NCI-H526 (cell line): ENCODE data around the gene DDX56.
"Not testable (repeated sequence)": the region's sequence is repeated elsewhere in the genome, so short reads cannot be mapped to it uniquely, and the experiment has no call there.

Experiments
- DNase-seq, 2 experiments: peaks; one replicate each; lab custom pipeline; 2025; lab: John Stamatoyannopoulos, UW

The DDX56 gene

DNA sequence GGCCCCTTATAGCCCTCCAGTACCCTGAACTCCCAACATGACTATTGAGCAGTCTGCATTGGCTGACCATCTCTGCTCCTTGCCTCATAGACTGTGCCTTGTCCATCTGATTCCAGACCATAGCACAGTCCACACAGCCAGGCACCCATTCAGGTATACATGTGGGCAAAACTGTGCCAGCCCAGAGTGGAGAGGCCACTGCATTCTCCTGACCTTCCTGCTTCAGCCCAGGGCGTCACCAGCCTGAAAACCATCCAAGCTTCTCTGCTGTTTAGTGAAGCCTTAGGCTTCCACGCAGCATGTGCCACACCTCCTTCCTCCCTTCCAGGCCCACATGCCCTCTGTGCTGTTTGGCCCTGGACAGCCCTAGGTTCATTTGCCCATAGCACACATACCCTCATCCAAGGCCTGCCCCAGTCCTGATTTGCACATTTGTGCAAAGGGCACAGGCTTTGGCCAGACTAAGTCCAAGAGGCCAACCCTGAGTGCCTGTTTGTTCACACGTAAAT lies 10.5 kb downstream of the DDX56 start:
- no peak for DNase-seq

DNA sequence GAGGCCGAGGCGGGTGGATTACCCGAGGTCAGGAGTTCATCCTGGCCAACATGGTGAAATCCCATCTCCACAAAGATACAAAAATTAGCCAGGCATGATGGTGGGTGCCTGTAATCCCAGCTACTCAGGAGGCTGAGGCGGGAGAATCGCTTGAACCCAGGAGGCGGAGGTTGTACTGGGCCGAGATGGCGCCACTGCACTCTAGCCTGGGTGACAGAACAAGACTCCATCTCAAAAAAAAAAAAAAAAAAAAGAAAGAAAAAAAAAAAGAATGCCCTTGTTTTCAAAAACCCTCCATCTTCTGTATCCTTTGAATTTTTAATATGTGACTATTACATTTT lies 11.1 kb downstream of the DDX56 start:
- DNase-seq = not testable (repeated sequence)

DNA sequence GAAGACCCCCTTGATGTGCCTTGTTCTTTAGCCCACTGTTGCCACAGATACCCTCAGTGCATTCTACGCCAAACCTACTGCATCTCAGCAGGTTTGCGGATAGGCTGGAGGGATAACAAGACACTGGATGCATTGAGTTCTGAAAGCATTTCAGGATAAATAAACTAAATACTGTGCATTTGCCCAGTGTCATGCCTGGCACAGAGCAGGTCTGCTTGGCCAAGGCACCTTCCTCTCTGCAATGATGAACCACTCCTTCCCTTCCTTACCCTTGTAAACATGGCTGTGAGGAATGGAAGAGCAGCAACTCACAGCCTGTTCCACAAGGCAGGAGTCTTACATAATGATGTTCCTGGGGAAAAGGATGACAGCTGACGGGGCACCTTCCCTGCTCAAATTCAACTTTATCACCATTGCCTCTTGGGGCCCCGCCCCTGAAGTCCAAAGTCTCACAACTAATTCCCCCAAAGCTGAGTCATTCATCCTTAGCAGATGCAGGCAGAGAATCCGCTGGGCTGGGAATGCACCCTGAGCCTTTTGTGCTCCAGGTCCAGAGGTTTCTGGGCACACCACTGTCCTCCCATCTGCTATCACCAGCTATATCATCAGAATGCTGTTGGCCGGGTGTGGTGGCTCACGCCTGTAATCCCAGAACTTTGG lies 11.6 kb downstream of the DDX56 start:
- no peak for DNase-seq

- DNase-seq = no peak
These were observed 12.2 kb downstream of the DDX56 start for GRCh38 chr7:44561481-44561880.

- DNase-seq = no peak
These were observed 14.2 kb downstream of the DDX56 start for GRCh38 chr7:44559485-44559884.

GRCh38 chr7:44557485-44557884 lies 16.2 kb downstream of the DDX56 start:
- no peak for DNase-seq

DNA sequence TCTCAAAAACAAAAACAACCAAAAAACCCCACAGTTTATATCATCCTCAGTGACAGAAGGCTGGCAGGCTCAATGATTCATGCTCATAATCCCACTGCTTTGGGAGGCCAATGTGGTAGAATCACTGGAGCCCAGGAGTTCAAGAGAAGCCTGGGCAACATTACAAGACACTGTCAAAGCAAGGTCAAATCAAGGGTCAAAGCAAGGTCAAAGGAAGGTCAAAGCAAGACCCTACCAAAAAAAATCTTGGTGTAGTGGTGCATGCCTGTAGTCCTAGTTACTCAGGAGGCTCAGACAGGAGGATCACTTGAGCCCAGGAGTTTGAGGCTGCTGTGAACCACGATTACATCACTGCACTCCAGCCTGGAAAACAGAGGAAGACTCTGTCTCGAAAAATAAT lies 18.4 kb downstream of the DDX56 start:
- DNase-seq = no peak

DNA sequence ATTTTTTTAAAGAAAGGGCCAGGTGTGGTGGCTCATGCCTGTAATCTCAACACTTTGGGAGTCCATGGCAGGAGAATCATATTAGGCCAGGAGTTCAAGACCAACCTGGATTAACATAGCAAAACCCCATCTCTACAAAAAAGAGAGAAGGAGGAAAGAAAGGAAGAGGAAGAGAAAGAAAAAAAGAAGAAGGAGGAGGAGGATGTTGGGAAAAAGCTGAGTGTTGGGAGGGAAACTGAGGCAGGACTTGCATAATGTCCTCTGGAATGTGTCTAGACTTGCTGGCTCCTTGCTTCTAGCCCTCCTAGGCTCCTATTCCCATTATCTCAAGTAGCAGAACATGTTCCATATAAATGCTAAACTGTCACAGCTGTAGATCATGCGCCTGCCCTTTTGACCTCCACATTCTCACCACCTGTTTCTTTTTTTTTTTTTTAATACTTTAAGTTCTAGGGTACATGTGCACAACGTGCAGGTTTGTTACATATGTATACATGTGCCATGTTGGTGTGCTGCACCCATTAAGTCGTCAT lies 21.2 kb downstream of the DDX56 start:
- not testable (repeated sequence) for DNase-seq

DNA sequence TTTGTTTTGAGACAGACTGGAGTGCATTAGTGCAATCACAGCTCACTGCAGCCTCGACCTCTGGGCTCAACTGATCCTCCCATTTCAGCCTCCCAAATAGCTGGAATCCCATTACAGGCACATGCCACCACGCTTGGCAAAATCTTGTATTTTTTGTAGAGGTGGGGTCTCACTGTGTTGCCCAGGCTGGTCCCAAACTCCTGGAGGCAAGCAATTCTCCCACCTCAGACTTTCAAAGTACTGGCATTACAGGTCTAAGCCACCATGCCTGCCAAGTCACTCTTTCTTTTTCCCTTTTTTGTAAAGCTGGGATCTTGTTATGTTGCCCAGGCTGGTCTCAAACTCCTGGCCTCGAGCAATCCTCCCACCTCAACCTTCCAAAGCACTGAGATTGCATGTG lies 24.3 kb downstream of the DDX56 start:
- no peak for DNase-seq

DNA sequence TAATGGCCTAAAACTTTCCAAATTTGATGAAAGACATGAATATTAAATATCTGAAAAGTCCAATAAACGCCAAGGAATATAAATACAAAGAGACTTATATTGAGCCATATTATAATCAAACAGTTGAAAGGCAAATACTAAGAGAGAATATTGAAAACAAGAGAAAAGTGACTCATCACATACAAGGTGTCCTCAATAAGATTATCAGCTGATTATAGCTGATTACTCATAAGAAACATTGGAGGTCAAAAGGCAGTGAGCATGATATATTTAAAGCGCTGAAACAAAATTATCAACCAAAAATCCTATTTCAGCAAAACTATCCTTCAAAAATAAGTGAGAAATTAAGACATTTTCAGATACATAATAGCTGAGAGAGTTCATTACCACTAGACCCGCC lies 24.8 kb downstream of the DDX56 start:
- no peak for DNase-seq

DNA sequence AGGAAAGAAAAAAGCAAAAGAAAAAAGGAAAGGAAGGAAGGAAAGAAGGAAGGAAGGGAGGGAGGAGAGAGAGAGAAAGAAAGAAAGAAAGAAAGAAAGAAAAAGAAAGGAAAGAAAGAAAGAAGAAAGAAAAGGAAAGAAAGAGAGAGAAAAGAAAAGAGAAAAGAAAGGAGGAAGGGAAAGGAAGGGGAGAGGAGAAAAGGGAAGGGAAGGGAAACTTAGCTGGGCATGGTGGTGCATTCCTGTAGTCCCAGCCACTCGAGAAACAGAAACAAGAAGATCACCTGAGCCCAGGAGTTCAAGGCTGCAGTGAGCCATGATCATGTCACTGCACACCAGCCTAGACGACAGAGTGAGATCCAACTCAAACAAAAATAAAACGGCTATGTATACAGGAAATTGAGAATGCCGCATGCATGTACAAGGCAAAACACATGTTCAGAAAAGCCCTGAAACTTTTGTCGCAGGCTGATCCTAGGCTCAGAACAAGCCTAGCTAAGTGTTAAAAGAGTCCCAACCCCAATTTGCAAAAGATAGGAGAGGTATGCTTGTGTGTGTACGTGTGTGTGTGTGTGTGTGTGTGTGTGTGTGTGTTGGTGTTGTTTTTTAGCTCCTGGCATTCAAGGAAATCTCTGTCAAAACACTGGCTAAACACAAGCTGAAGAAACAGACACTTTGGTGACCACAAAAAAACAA lies 26.0 kb downstream of the DDX56 start:
- no peak for DNase-seq

DNA sequence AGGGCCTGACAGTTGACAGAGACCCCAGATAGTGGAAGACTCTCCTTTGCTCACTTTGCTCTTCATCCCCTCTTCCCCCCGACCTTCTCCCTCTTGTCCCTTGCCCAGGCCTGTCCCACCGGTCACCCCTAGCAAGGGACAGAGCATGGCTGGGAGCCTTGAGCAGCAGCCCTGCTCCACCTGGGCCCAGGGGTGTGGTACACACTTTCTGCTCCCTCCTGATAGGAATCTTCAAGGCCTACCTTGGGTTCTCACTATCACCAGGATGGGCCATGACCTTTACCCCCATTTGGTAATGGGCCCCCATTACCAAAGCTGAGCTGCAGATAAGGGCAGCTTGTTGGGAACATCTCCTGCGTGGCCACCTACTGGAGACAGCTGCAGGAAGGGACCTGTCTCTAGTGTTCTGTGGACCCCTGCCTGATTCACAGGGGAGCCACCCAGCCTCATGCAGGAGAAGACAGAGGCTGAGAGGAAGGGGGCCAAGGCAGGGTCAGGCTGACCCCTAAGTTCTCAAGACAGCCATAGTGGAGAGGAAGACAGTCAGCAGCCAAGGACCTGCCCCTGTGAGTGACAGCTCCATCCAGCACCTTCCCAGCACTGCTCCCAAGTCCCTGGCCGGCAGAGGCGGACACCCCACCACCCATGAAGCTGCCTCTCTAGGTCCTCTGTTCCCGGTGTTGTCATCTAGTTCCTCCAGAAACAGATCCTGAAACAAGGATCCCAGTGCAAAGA lies 31.7 kb downstream of the DDX56 start:
- DNase-seq = no peak

GRCh38 chr7:44541028-44541869 lies 32.5 kb downstream of the DDX56 start, which contains the start of gene NPC1L1:
Gene NPC1L1 (minus strand): TSS chr7:44541330. CDS start chr7:44541259, 71 bp downstream.
- no peak for DNase-seq

DNA sequence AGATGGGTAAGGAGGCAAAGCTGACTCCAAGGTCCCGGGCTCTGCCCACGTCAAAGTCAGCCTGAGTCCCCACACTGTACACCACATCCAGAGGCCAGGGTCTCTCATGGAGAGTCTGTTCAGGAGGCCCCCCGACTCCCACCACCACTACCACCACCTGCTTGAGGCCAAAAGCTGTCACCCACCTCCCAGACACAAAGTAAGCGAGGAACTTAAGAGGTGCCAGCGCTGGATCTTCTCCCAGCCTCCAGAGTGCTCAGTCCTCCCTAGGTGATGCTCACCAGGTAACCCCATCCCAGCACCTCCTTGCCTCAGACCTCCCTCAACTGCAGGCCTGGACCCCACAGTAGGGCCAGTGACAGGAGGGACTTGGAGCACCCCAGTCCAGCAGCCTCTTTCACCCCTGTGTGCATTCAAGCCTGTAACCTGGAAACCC lies 33.1 kb downstream of the DDX56 start:
- no peak for DNase-seq

GRCh38 chr7:44539669-44540506 lies 33.8 kb downstream of the DDX56 start:
- DNase-seq = no peak

GRCh38 chr7:44538798-44539668 lies 34.7 kb downstream of the DDX56 start:
- no peak for DNase-seq

DNA sequence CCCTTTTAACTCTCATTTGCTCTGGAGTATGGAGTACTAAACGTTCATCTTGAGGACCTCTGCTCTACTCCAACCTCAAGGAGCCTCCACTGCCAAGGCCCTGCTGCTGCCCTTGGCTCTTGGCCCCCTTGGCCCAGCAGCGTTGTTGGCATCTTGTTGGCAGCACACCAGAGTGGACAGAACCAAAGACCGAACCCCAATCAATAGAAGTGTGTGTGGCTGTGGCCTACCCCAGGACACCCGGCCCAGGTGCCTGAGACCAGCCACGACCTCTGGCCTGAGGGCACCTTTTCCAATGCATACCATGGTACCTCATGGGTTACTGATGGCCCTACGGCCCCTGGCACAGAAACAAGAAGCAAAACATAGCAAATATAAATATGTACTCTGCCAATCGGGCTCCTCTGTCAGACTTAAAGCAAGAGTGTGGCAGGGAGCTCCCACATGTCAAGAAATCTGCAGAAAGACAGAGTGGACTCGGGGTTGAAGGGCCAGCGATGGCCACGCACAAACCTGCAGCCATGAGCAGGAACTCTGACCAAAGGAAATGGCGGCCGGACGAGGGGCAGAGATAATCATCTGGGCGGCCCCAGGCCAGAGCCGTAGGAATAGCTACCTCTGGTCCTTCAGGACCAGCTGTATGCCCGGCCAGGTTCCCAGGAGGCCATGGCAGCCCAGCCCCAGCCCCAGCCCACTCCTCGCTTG lies 35.5 kb downstream of the DDX56 start:
- DNase-seq = no peak

- DNase-seq = no peak
These were observed 36.3 kb downstream of the DDX56 start for GRCh38 chr7:44537442-44537841.

DNA sequence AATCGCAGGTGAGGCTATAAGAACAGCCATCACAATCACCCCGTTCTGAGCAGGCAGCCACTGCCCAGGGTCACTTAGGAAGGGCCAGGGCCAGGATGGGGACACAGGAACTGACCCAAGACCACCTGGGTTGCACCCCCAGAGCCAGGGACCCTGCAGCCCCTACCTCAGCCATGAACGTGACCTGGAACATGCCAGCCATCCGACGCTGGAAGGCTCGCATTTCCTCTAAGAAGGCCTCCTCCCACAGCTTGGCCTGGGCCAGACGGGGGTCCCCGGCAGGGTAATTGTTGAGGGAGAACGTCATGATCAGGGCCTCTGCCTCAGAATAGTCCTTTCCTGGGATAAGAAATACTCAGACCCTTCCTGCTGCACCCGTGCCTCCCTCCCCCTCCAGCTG lies 37.6 kb downstream of the DDX56 start:
- no peak for DNase-seq
